Lower leg skin (tissue), 4 donors: Measurements from ENCODE around the gene UXT. TPM values are rescaled to one million over a fixed set of nuclear protein-coding genes. Genes with fewer than 3 reads are reported as not detected.

Experiments
- DNase-seq, 2 donors: peaks; one replicate each; pipeline ENCODE4 v3.0.0-alpha.2; 2019; ENCODE audit warnings: low spot score in 2 of 2
- H3K4me3 ChIP-seq: fragments of 200-600 bp; sonication (generic); 2 replicates; pipeline ENCODE4 v1.5.1; 2017; ENCODE audit warnings: mild to moderate bottlenecking, low read depth; ENCODE audit not compliant: poor library complexity, severe bottlenecking
- CTCF ChIP-seq, 3 donors: fragments of 450-650 bp; IDR thresholded peaks; one replicate each; pipeline ENCODE4 v1.5.1; 2016; ENCODE audit warnings: antibody characterized with exemption in 3 of 3, mild to moderate bottlenecking in 3 of 3, moderate library complexity in 2 of 3
- POLR2A ChIP-seq, 2 donors: fragments of 450-650 bp; IDR thresholded peaks; one replicate each; pipeline ENCODE4 v1.6.1; 2016 to 2017; ENCODE audit warnings: antibody characterized with exemption in 2 of 2, mild to moderate bottlenecking in 1 of 2, moderate library complexity in 1 of 2
- WGBS, 2 donors: methylation state at CpG; one replicate each; pipeline ENCODE4 v1.1.5; 2018; 5-methylcytosine and 5-hydroxymethylcytosine counted together
- intact Hi-C: fragments of 100-400 bp; cut with DNase I; formaldehyde crosslinking; loops from one replicate; pipeline ENCODE4 v1.15.0; 2023; ENCODE audit warnings: low total_unique reads
- total RNA-seq, 4 donors: library from RNA; depleted of rRNA; stranded (reverse); fragments of >200 nt; gene quantifications; one replicate each; pipeline ENCODE4 v1.1.0, GENCODE V29; 2016

Gene UXT
- total RNA-seq, 4 donors from 2014 or later, result 95.7 to 190 (median 125) TPM

- DNase-seq, result peak; percentile 93 to 98
- no peak for TF ChIP-seq POLR2A (IDR thresholded peaks at IDR 0.05)
- TF ChIP-seq CTCF (IDR thresholded peaks at IDR 0.05), result no peak
- intact Hi-C loops, result no loop called here
- WGBS, 2 donors, result 0 to 35% methylated on average over 30 to 56 of the region's 65 CpGs
- H3K4me3 ChIP-seq, result peak within 1 kb of the TSS; percentile 60
Measured at GRCh38 chrX:47650164-47651042, 8.6 kb downstream of the UXT start, which contains the start of gene ELK1. ELK1 (minus strand) TSS chrX:47650563; CDS start chrX:47641441, 9,122 bp downstream.

DNA sequence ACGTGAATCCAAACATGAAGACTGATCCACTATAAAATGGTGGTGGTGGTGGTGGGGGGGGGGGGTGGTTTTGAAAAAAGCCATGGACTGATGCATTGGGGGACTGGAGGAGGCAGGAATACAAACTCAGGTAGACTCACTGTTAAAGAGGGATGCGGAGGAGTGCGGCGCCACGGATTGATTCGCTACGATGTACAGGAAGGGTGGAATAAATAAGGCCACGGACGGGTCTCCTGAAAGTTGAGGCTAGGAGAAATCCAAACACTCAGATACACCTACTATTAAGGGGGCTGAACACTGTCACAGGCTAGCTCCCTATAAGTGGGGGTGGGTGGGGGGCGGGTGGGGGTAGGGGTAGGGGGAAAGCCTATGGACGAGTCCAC, 9.2 kb downstream of the UXT start:
- H3K4me3 ChIP-seq, result no peak overlapping the region
- TF ChIP-seq CTCF (IDR thresholded peaks at IDR 0.05), result no peak
- no peak for TF ChIP-seq POLR2A (IDR thresholded peaks at IDR 0.05)
- WGBS, 2 donors, result 1 to 36% methylated on average over 11 of the region's 11 CpGs
- intact Hi-C loops, result no loop called here
- no peak for DNase-seq

GRCh38 chrX:47649271-47649670, 9.7 kb downstream of the UXT start:
- no peak overlapping the region for H3K4me3 ChIP-seq
- no peak for DNase-seq
- TF ChIP-seq POLR2A (IDR thresholded peaks at IDR 0.05) (no peak), CTCF (IDR thresholded peaks at IDR 0.05) (no peak)
- 27 to 53% methylated on average over 7 to 8 of the region's 8 CpGs for WGBS, 2 donors
- intact Hi-C loops, result no loop called here

- no peak overlapping the region for H3K4me3 ChIP-seq
- WGBS, 2 donors, result 87 to 88% methylated on average over 2 of the region's 2 CpGs
- no peak for TF ChIP-seq POLR2A (IDR thresholded peaks at IDR 0.05)
- TF ChIP-seq CTCF (IDR thresholded peaks at IDR 0.05), result no peak
- no peak for DNase-seq
- intact Hi-C loops, result no loop called here
Measured at GRCh38 chrX:47648376-47648775, 10.6 kb downstream of the UXT start.

DNA sequence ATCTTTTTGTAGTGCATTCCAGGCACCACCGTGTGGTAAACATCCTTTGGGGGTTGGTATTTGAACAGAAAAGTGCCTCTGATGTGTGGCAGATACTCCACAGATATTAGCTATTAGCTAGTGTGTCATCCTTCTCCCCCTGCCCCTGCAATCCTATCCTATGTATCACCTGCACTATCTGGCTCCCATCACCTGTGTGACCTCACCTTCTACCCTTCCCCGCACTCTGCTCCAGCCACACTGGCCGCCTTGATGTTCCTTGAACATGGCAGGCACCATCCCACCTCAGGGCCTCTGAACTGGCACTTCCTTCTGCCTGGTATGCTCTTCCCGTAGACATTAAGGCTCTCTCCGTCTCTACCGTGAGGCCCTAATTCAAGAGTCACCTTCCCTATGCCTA, 12.3 kb downstream of the UXT start:
- TF ChIP-seq CTCF (IDR thresholded peaks at IDR 0.05), result no peak
- TF ChIP-seq POLR2A (IDR thresholded peaks at IDR 0.05), result no peak
- 79 to 84% methylated on average over 6 of the region's 6 CpGs for WGBS, 2 donors
- intact Hi-C loops, result no loop called here
- no peak overlapping the region for H3K4me3 ChIP-seq
- no peak for DNase-seq
